H1 (cell line): Measurements from ENCODE around the gene FGFR2. TPM values are rescaled to one million over a fixed set of nuclear protein-coding genes. Genes with fewer than 3 reads are reported as not detected.

Source experiments
- CTCF ChIA-PET: fragments of 300-600 bp; sonication (Branson Sonifier 250); formaldehyde crosslinking; loops from one replicate; lab custom pipeline; 2021; ENCODE audit not compliant: partially characterized antibody; lab: Charles Lee
- POLR2A ChIA-PET: fragments of 300-600 bp; sonication (Branson Sonifier 250); formaldehyde crosslinking; loops from one replicate; lab custom pipeline; 2021; ENCODE audit warnings: inconsistent platforms; ENCODE audit not compliant: partially characterized antibody; lab: Charles Lee
- DNase-seq, 2 experiments: peaks; one replicate each; pipeline versions ENCODE4 v3.0.0 to v3.0.0-alpha.2; 2010 to 2022; ENCODE audit warnings: low spot score in 2 of 2, low read depth in 1 of 2, mixed read lengths in 1 of 2
- FAIRE-seq: peaks from 2 replicates; lab custom pipeline; 2011; peaks lifted over from hg19 to GRCh38; lab: Jason Lieb, UNC
- H2AFZ ChIP-seq: 2 replicates; pipeline ENCODE4 v1.8.1; 2012; ENCODE audit warnings: low read length, inconsistent platforms
- H2AK5ac ChIP-seq: 2 replicates; pipeline ENCODE4 v1.6.1; 2013; ENCODE audit warnings: low read depth, low read length
- H2BK120ac ChIP-seq: replicated peaks from 2 replicates; pipeline ENCODE3; 2013; ENCODE audit warnings: low read depth, low read length, inconsistent platforms
- H2BK12ac ChIP-seq: 2 replicates; pipeline ENCODE4 v1.6.1; 2013; ENCODE audit warnings: low read depth, low read length
- H2BK15ac ChIP-seq: 2 replicates; pipeline ENCODE4 v1.6.1; 2013; ENCODE audit warnings: low read length
- H2BK20ac ChIP-seq: 2 replicates; pipeline ENCODE4 v1.6.1; 2013; ENCODE audit warnings: low read length
- H2BK5ac ChIP-seq: 2 replicates; pipeline ENCODE4 v1.6.1; 2013; ENCODE audit warnings: low read depth, low read length
- H3K14ac ChIP-seq: 2 replicates; pipeline ENCODE4 v1.6.1; 2013; ENCODE audit warnings: inconsistent platforms; ENCODE audit not compliant: insufficient read length
- H3K18ac ChIP-seq: 2 replicates; pipeline ENCODE4 v1.6.1; 2013; ENCODE audit warnings: low read length; ENCODE audit errors: extremely low read depth
- H3K23ac ChIP-seq: 2 replicates; pipeline ENCODE4 v1.6.1; 2013; ENCODE audit warnings: inconsistent platforms; ENCODE audit not compliant: insufficient read length
- H3K23me2 ChIP-seq: 2 replicates; pipeline ENCODE4 v1.6.1; 2013; ENCODE audit warnings: low read depth, low read length
- H3K27ac ChIP-seq: 2 replicates; pipeline ENCODE4 v1.6.1; 2011; ENCODE audit warnings: low read depth, low read length, inconsistent platforms
- H3K27me3 ChIP-seq, 4 experiments: replicated peaks in 1 of 4; 1 replicate in 1 of 4; 2 replicates in 3 of 4; pipeline versions ENCODE4 v1.6.1 to v1.8.1; 2011 to 2013; ENCODE audit warnings: low read length in 3 of 4, mild to moderate bottlenecking in 3 of 4, inconsistent platforms in 2 of 4, mixed read lengths in 2 of 4, moderate library complexity in 1 of 4; ENCODE audit not compliant: control insufficient read depth in 3 of 4, insufficient read depth in 3 of 4; ENCODE audit errors: extremely low read depth in 1 of 4
- H3K36me3 ChIP-seq, 4 experiments: 2 replicates each; pipeline versions ENCODE4 v1.6.1 to v1.8.1; 2011 to 2013; ENCODE audit warnings: mild to moderate bottlenecking in 4 of 4, low read length in 3 of 4, moderate library complexity in 2 of 4, control low read depth in 1 of 4, inconsistent platforms in 1 of 4; ENCODE audit not compliant: insufficient read depth in 4 of 4, control insufficient read depth in 2 of 4
- H3K4ac ChIP-seq: replicated peaks from 2 replicates; pipeline ENCODE3; 2013; ENCODE audit warnings: low read length, low read depth, mixed read lengths, inconsistent platforms; ENCODE audit not compliant: insufficient read length
- H3K4me1 ChIP-seq, 4 experiments: replicated peaks in 1 of 4; 1 replicate in 1 of 4; 2 replicates in 3 of 4; pipeline versions ENCODE4 v1.6.1 to v1.8.1; 2011 to 2013; ENCODE audit warnings: low read length in 3 of 4, inconsistent platforms in 2 of 4, mixed read lengths in 1 of 4; ENCODE audit not compliant: insufficient read depth in 4 of 4, control insufficient read depth in 3 of 4
- H3K4me2 ChIP-seq, 2 experiments: 2 replicates each; pipeline versions ENCODE4 v1.6.1 to v1.8.1; 2011 to 2013; ENCODE audit warnings: low read depth in 2 of 2, low read length in 2 of 2, control low read depth in 1 of 2, inconsistent platforms in 1 of 2, mild to moderate bottlenecking in 1 of 2; ENCODE audit not compliant: insufficient read depth in 1 of 2
- H3K4me3 ChIP-seq, 4 experiments: fragments of 200-600, 300-600 bp in 1 of 4; sonication (generic), shearing (Covaris generic), sonication (Bioruptor Twin) in 1 of 4; 2 replicates each; pipeline versions ENCODE4 v1.5.1 to v1.8.1; 2011 to 2016; ENCODE audit warnings: low read length in 4 of 4, low read depth in 3 of 4, control low read depth in 2 of 4, inconsistent platforms in 2 of 4, mild to moderate bottlenecking in 2 of 4, mixed read lengths in 1 of 4, moderate library complexity in 1 of 4; ENCODE audit not compliant: insufficient read depth in 2 of 4; ENCODE audit errors: extremely low read depth in 1 of 4
- H3K56ac ChIP-seq: replicated peaks from 2 replicates; pipeline ENCODE3; 2013; ENCODE audit warnings: low read depth, mild to moderate bottlenecking, mixed read lengths, low read length, inconsistent platforms; ENCODE audit not compliant: insufficient read length
- H3K79me1 ChIP-seq: 2 replicates; pipeline ENCODE4 v1.6.1; 2013; ENCODE audit warnings: low read depth, low read length, control low read depth
- H3K79me2 ChIP-seq, 2 experiments: 2 replicates each; pipeline versions ENCODE4 v1.6.1 to v1.8.1; 2012 to 2013; ENCODE audit warnings: low read length in 2 of 2, mild to moderate bottlenecking in 2 of 2, inconsistent platforms in 1 of 2; ENCODE audit not compliant: insufficient read depth in 2 of 2, control insufficient read depth in 1 of 2
- H3K9ac ChIP-seq, 4 experiments: replicated peaks in 1 of 4; 1 replicate in 1 of 4; 2 replicates in 3 of 4; pipeline versions ENCODE4 v1.6.1 to v1.8.1; 2011 to 2013; ENCODE audit warnings: low read depth in 3 of 4, low read length in 3 of 4, control low read depth in 2 of 4, mild to moderate bottlenecking in 2 of 4, moderate library complexity in 2 of 4, inconsistent platforms in 1 of 4; ENCODE audit errors: extremely low read depth in 1 of 4
- H3K9me3 ChIP-seq, 2 experiments: 2 replicates each; pipeline versions ENCODE4 v1.6.1 to v1.8.1; 2012 to 2013; ENCODE audit warnings: mild to moderate bottlenecking in 2 of 2, moderate library complexity in 2 of 2, control low read depth in 1 of 2, inconsistent platforms in 1 of 2, low read depth in 1 of 2, low read length in 1 of 2, mixed read lengths in 1 of 2; ENCODE audit not compliant: insufficient read depth in 2 of 2
- H4K20me1 ChIP-seq, 2 experiments: replicated peaks in 1 of 2; 2 replicates each; pipeline versions ENCODE3 to v1.8.1; 2011 to 2013; ENCODE audit warnings: inconsistent platforms in 2 of 2, low read length in 2 of 2, mild to moderate bottlenecking in 1 of 2; ENCODE audit not compliant: insufficient read depth in 2 of 2, control insufficient read depth in 1 of 2
- H4K5ac ChIP-seq: 2 replicates; pipeline ENCODE4 v1.6.1; 2013; ENCODE audit warnings: low read length, low read depth, mixed read lengths, inconsistent platforms; ENCODE audit not compliant: insufficient read length
- H4K8ac ChIP-seq: 2 replicates; pipeline ENCODE4 v1.8.0; 2013; ENCODE audit warnings: mild to moderate bottlenecking, moderate library complexity, low read length, inconsistent platforms; ENCODE audit not compliant: insufficient read depth; ENCODE audit errors: extremely low read depth
- H4K91ac ChIP-seq: replicated peaks from 2 replicates; pipeline ENCODE3; 2013; ENCODE audit warnings: low read length, mixed read lengths, inconsistent platforms; ENCODE audit not compliant: insufficient read length
- ATF2 ChIP-seq: IDR thresholded peaks from 2 replicates; pipeline ENCODE4 v1.6.1; 2012; ENCODE audit warnings: low read length, inconsistent platforms
- BACH1 ChIP-seq: IDR thresholded peaks from 2 replicates; pipeline ENCODE4 v1.6.1; 2012; ENCODE audit warnings: low read length, improper control_type of control experiment
- CEBPB ChIP-seq: IDR thresholded peaks from 2 replicates; pipeline ENCODE4 v1.6.1; 2012; ENCODE audit warnings: low read depth, low read length
- GTF2F1 ChIP-seq: IDR thresholded peaks from 2 replicates; pipeline ENCODE4 v1.6.1; 2012; ENCODE audit warnings: low read depth, low read length, improper control_type of control experiment, borderline replicate concordance
- JUN ChIP-seq: IDR thresholded peaks from 2 replicates; pipeline ENCODE4 v1.6.1; 2011; ENCODE audit warnings: low read depth, mild to moderate bottlenecking, improper control_type of control experiment, low read length
- PHF8 ChIP-seq: fragments of 200-600 bp; sonication (generic); conservative IDR thresholded peaks from 2 replicates; pipeline ENCODE4 v1.7.1; 2012; ENCODE audit warnings: low read depth, mild to moderate bottlenecking, inconsistent platforms, low read length, moderate library complexity
- POLR2A ChIP-seq, 2 experiments: IDR thresholded peaks; 1 replicate in 1 of 2; 2 replicates in 1 of 2; pipeline ENCODE4 v1.6.1; 2011; ENCODE audit warnings: low read depth in 2 of 2, low read length in 2 of 2, mild to moderate bottlenecking in 2 of 2; ENCODE audit errors: control extremely low read depth in 1 of 2
- RNF2 ChIP-seq: fragments of 200-900, 300-1000 bp; sonication (generic); IDR thresholded peaks from 2 replicates; pipeline ENCODE4 v1.7.1; 2016; ENCODE audit warnings: borderline replicate concordance, low read depth, mild to moderate bottlenecking, antibody characterized with exemption, low read length; ENCODE audit not compliant: poor library complexity, severe bottlenecking; ENCODE audit errors: missing control alignments
- SIN3A ChIP-seq, 2 experiments: IDR thresholded peaks in 1 of 2; conservative IDR thresholded peaks in 1 of 2; 2 replicates each; pipeline ENCODE4 v1.6.1; 2011 to 2012; ENCODE audit warnings: low read length in 2 of 2, improper control_type of control experiment in 1 of 2, low read depth in 1 of 2, mild to moderate bottlenecking in 1 of 2
- SIRT6 ChIP-seq: IDR thresholded peaks from one replicate; pipeline ENCODE4 v1.7.1; 2012; ENCODE audit warnings: low read length, inconsistent platforms
- SP4 ChIP-seq: IDR thresholded peaks from 2 replicates; pipeline ENCODE4 v1.6.1; 2012; ENCODE audit warnings: low read length, inconsistent platforms
- TBP ChIP-seq: IDR thresholded peaks from 2 replicates; pipeline ENCODE4 v1.6.1; 2011; ENCODE audit warnings: low read depth, low read length, improper control_type of control experiment
- TCF12 ChIP-seq: IDR thresholded peaks from 2 replicates; pipeline ENCODE4 v1.6.1; 2011; ENCODE audit warnings: low read depth, mild to moderate bottlenecking, low read length
- WGBS, 2 experiments: shearing (Covaris generic) in 1 of 2; methylation state at CpG; one replicate each; pipeline versions ENCODE4 v1.1.6 to v1.1.7; 2013 to 2015; ENCODE audit warnings: low lambda C conversion rate in 2 of 2, mixed read lengths in 2 of 2, inconsistent platforms in 1 of 2, low coverage in 1 of 2, missing lambda C conversion rate in 1 of 2; ENCODE audit not compliant: insufficient replicate concordance in 2 of 2, insufficient coverage in 1 of 2, insufficient read length in 1 of 2; ENCODE audit errors: extremely low coverage in 1 of 2, missing lambda C conversion rate in 1 of 2; 5-methylcytosine and 5-hydroxymethylcytosine counted together
- polyA plus RNA-seq, 7 experiments: library from polyadenylated mRNA; depleted of rRNA in 3 of 7; stranded (reverse) in 5 of 7; unstranded in 2 of 7; fragments of >200 nt in 5 of 7; fragments of 200-250 nt in 2 of 7; gene quantifications; 1 replicate in 5 of 7; 2 replicates in 1 of 7; 4 replicates in 1 of 7; pipeline versions ENCODE4 v1.2.1 to v1.2.3, GENCODE V29; 2011 to 2013; ENCODE audit warnings: missing spikeins in 2 of 7, mixed read lengths in 2 of 7
- total RNA-seq: library from RNA; stranded (reverse); fragmentation: NEBNext Ultra II Directional; extraction: Animal tissue kit (Norgen Biotek cat#: 25700); gene quantifications from 2 replicates; pipeline ENCODE4 v1.2.1, GENCODE V29; 2021

The FGFR2 gene
- total and polyA plus RNA-seq, 2 of the 8 experiments (the other 6 are each of a cell fraction or from before 2014, with no cell fraction given), result 50.2 to 81.2 TPM

- CTCF ChIA-PET, result interaction anchor here (0.6 to 1.5 kb wide), 8 partner anchors 10 to 555 kb away, joined by 3 to 4 read pairs (median 3); no protein-coding TSS in a partner anchor
- H4K20me1 ChIP-seq, result peaks cover 45 to 61% of the 10 kb centered on the region in 2 experiments
- 86% methylated on average over 6 of the region's 6 CpGs; no CpG with 5 or more reads in 1 of the 2 experiments for WGBS, 2 experiments
- no peak for TF ChIP-seq ATF2
- no peak for TF ChIP-seq CEBPB
- TF ChIP-seq PHF8, result no peak
- TF ChIP-seq SIN3A (conservative IDR thresholded peaks at IDR 0.05 in 1 of 2, IDR thresholded peaks at IDR 0.05 in 1 of 2; ENCODE audit: low read depth in 1 of 2, low read length in 2 of 2), result no peak
- no peak for TF ChIP-seq SP4
- TF ChIP-seq GTF2F1, result no peak
- TF ChIP-seq JUN, result no peak
- no peak for TF ChIP-seq POLR2A (IDR thresholded peaks at IDR 0.05; ENCODE audit: control extremely low read depth in 1 of 2, low read depth in 2 of 2, low read length in 2 of 2)
- no peak for TF ChIP-seq TBP
- no peak for TF ChIP-seq BACH1
- TF ChIP-seq RNF2, result no peak
- TF ChIP-seq SIRT6, result no peak
- TF ChIP-seq TCF12, result no peak
Observed at GRCh38 chr10:121591186-121591585, 7.1 kb downstream of the FGFR2 start.

More at GRCh38 chr10:121591186-121591585, 7.1 kb downstream of the FGFR2 start:
- Histone ChIP-seq H2BK20ac (no peak overlapping the region), H2BK15ac (no peak overlapping the region), H2BK120ac (no peak overlapping the region), H3K79me1 (peaks cover 17% of the 10 kb centered on the region; the same call in 1 of the 2 replicates), H3K14ac (no peak overlapping the region), H3K4me3 (no peak overlapping the region), H3K4ac (no peak overlapping the region), H3K4me1 (peaks cover 9 to 46% (median 25%) of the 10 kb centered on the region in 4 experiments), H3K18ac (no peak overlapping the region), H4K91ac (no peak overlapping the region), H3K4me2 (peak overlapping the region in 1 of 2 experiments; percentile 99; a peak in 2 of 4 replicates), H2BK5ac (no peak overlapping the region), H3K56ac (no peak overlapping the region), H2AFZ (no peak overlapping the region), H3K23me2 (peaks cover 9% of the 10 kb centered on the region), H3K9me3 (no peaks in the 10 kb centered on the region), H2AK5ac (no peak overlapping the region), H3K36me3 (peaks cover 6 to 73% (median 20%) of the 10 kb centered on the region in 4 experiments), H3K79me2 (peaks cover 83 to 100% of the 10 kb centered on the region in 2 experiments), H4K8ac (no peak overlapping the region), H4K5ac (no peak overlapping the region), H3K27me3 (no peaks in the 10 kb centered on the region), H2BK12ac (no peak overlapping the region), H3K23ac (no peak overlapping the region), H3K27ac (no peak overlapping the region), H3K9ac (no peak overlapping the region)
- FAIRE-seq, result no peak
- POLR2A ChIA-PET, result interaction anchor here (0.9 to 6.3 kb wide), 4 partner anchors 9 to 19 kb away, joined by 3 to 42 read pairs (median 4); no protein-coding TSS in a partner anchor
- no peak for DNase-seq
